Kidney (tissue), 14 donors: ENCODE results near the gene ABTB1. TPM values are rescaled to one million over a fixed set of nuclear protein-coding genes. Genes with fewer than 3 reads are reported as not detected.
A peak's percentile ranks its signal among the peaks of the same experiment; 100 is the strongest.

Experiments used
- DNase-seq, 5 donors: peaks; one replicate each; pipeline ENCODE4 v3.0.0-alpha.2; 2013 to 2020
- FAIRE-seq: peaks from 2 replicates; lab custom pipeline; 2012; peaks lifted over from hg19 to GRCh38; lab: Jason Lieb, UNC
- H3K27ac ChIP-seq, 2 donors: one replicate each; pipeline ENCODE4 v1.7.0; 2013; ENCODE audit warnings: low read depth in 2 of 2, low read length in 2 of 2, inconsistent platforms in 1 of 2
- H3K27me3 ChIP-seq: one replicate; pipeline ENCODE4 v1.7.1; 2013; ENCODE audit warnings: low read length, inconsistent platforms; ENCODE audit not compliant: control insufficient read depth, insufficient read depth
- H3K36me3 ChIP-seq, 3 donors: one replicate each; pipeline versions ENCODE4 v1.7.0 to v1.7.1; 2013; ENCODE audit warnings: low read length in 3 of 3, control low read depth in 1 of 3, inconsistent platforms in 1 of 3; ENCODE audit not compliant: insufficient read depth in 3 of 3, control insufficient read depth in 2 of 3
- H3K4me1 ChIP-seq, 3 donors: one replicate each; pipeline versions ENCODE4 v1.7.0 to v1.7.1; 2013; ENCODE audit warnings: low read length in 3 of 3, inconsistent platforms in 1 of 3, low read depth in 1 of 3; ENCODE audit not compliant: control insufficient read depth in 2 of 3, insufficient read depth in 2 of 3
- H3K4me3 ChIP-seq, 3 donors: one replicate each; pipeline versions ENCODE4 v1.7.0 to v1.8.1; 2013; ENCODE audit warnings: low read length in 3 of 3, control low read depth in 1 of 3, inconsistent platforms in 1 of 3
- H3K9ac ChIP-seq, 3 donors: one replicate each; pipeline versions ENCODE4 v1.7.0 to v1.7.1; 2013; ENCODE audit warnings: low read length in 3 of 3, control low read depth in 1 of 3, inconsistent platforms in 1 of 3
- H3K9me3 ChIP-seq, 3 donors: one replicate each; pipeline versions ENCODE4 v1.7.0 to v1.7.1; 2013; ENCODE audit warnings: low read length in 3 of 3, control low read depth in 1 of 3, inconsistent platforms in 1 of 3; ENCODE audit not compliant: control insufficient read depth in 2 of 3, insufficient read depth in 1 of 3
- intact Hi-C: fragments of 100-400 bp; cut with DNase I; formaldehyde crosslinking; loops from one replicate; pipeline ENCODE4 v1.11.1; 2022
- polyA plus RNA-seq: library from polyadenylated mRNA; stranded (reverse); fragments of 350-450 nt; fragmentation: Illumina TruSeq; extraction: RNeasy Lipid Tissue Mini Kit (QIAGEN cat#74804); gene quantifications from one replicate; pipeline ENCODE4 v1.2.3, GENCODE V29; 2014; ENCODE audit warnings: low read depth, low replicate concordance; ENCODE audit not compliant: insufficient read depth
- total RNA-seq: library from RNA; stranded (reverse); fragmentation: NEBNext Ultra II Directional; extraction: Animal tissue kit (Norgen Biotek cat#: 25700); gene quantifications from one replicate; pipeline ENCODE4 v1.2.1, GENCODE V29; 2021
- TF ChIP-seq, protein P1 (sequence below): IDR thresholded peaks from 3 replicates; pipeline ENCODE4 v1.5.1; 2012; ENCODE audit warnings: mild to moderate bottlenecking, moderate library complexity, borderline replicate concordance; ENCODE audit not compliant: insufficient read depth; ENCODE audit errors: extremely low read depth
- donor health status: control.
- donor health status: control.
- donor health status: control.
- donor health status: control.
- donor health status: control.
- donor health status: DM: yes; HTN: yes; CAD: no.
- donor health status: Normal renal cell carcinoma (clear cell type).

ABTB1 gene
- total and polyA plus RNA-seq, 2 donors from 2014 or later: 29.2 to 43.2 TPM

DNA sequence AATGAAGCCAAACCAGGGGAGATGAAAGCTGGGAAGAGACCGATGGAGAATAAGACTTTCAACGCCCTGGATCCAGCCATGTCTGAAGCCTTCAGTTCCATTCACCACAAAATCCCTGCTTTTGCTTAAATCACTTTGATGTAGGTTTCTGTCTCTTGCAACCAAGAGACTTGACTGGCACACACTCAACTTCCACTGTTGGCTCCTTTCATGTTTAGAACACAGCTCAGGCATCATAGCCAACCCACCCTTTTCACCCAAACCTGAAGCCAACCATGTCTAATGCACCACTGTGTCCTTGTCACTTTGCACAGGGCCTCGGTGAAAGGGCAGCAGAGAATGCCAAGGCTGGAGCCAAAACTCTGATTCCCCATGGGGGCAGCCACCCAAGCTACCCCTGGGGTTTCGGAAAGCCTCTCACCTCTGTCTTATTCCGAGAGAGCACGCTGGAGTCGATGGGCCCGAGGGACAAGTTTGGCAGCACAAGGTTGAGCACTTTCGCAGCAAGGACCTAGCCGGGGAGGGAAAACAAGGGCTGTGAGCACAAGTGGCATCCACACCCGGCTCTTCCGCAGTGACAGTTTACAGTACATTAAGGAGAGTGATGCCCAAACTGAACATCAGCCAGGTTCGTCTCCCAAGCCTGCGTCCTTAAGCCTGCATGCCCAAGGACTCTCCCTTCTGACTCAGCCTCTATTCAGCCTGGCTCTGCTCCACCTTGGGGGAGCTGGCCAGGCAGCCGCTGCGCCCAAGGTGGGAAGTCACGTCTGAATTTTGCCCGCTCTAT is 37.6 kb downstream of the ABTB1 start:
- no peak overlapping the region for H3K27ac ChIP-seq
- H3K4me3 ChIP-seq: no peak overlapping the region
- FAIRE-seq: no peak
- H3K9me3 ChIP-seq: no peaks in the 10 kb centered on the region
- H3K36me3 ChIP-seq: no peaks in the 10 kb centered on the region
- intact Hi-C loops: no loop called here
- no peak overlapping the region for H3K9ac ChIP-seq
- DNase-seq: peak in 2 of 5 donors; percentile 20 to 54
- H3K27me3 ChIP-seq: no peaks in the 10 kb centered on the region
- H3K4me1 ChIP-seq: peaks cover 0 to 5% (median 0%) of the 10 kb centered on the region in 3 donors
- TF ChIP-seq, protein P1, sequence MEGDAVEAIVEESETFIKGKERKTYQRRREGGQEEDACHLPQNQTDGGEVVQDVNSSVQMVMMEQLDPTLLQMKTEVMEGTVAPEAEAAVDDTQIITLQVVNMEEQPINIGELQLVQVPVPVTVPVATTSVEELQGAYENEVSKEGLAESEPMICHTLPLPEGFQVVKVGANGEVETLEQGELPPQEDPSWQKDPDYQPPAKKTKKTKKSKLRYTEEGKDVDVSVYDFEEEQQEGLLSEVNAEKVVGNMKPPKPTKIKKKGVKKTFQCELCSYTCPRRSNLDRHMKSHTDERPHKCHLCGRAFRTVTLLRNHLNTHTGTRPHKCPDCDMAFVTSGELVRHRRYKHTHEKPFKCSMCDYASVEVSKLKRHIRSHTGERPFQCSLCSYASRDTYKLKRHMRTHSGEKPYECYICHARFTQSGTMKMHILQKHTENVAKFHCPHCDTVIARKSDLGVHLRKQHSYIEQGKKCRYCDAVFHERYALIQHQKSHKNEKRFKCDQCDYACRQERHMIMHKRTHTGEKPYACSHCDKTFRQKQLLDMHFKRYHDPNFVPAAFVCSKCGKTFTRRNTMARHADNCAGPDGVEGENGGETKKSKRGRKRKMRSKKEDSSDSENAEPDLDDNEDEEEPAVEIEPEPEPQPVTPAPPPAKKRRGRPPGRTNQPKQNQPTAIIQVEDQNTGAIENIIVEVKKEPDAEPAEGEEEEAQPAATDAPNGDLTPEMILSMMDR: no peak

DNA sequence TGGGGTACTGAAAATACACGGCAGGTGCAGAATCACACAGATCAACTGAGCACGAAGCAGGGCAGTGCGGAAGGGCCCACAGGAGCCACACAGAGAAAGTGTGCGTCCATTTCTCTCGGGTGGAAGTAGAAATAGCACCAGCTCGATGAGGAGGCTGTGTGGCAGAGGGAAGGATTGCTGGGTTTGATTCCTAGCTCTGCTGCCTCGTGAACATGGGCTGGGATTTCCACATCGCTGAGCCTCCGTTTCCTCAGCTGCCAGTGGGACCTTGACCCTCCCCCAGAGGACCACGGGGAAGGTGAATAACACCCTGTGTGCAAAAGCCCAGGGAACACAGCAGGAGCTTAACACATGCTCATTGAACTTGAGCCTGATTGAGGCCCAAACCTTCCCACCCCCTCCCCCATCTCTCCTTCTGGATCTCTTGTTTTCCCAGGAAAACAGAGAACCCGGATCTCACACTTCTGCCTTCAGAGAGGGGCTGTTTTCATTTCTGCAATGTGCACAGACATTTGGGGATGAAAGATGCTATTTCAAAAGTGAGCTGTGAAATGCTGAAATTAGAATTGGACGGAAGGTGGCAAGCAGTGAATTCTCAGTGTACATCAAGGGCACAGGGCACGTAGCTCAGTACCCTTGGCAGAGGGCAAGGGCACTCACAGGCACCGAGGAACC is 38.4 kb downstream of the ABTB1 start:
- no peak for FAIRE-seq
- Histone ChIP-seq H3K27me3 (no peaks in the 10 kb centered on the region), H3K4me1 (peaks cover 0 to 5% (median 0%) of the 10 kb centered on the region in 3 donors), H3K4me3 (no peak overlapping the region), H3K27ac (no peak overlapping the region), H3K9ac (no peak overlapping the region), H3K36me3 (no peaks in the 10 kb centered on the region), H3K9me3 (no peaks in the 10 kb centered on the region)
- peak in 1 of 5 donors; percentile 15 for DNase-seq
- TF ChIP-seq, protein P1: no peak
- intact Hi-C loops: no loop called here

DNA sequence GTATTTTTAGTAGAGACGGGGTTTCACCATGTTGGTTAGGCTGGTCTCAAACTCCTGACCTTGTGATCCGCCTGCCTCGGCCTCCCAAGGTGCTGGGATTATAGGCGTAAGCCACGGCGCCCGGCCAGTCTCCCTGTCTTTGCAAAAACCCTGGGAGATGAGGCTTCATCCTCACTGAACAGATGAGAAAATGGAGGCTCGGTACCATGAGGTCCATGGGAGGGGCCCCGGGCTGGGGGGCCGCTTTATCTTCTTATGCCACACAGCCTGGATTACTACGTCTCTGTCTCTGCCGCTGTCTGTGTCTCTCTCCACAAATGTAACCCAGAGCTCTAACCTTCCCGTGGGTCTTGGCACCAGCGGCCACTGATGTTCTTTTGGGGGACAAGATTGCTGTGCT is 39.1 kb downstream of the ABTB1 start:
- no peak for FAIRE-seq
- H3K4me3 ChIP-seq: no peak overlapping the region
- H3K36me3 ChIP-seq: no peaks in the 10 kb centered on the region
- no peaks in the 10 kb centered on the region for H3K9me3 ChIP-seq
- DNase-seq: peak in 1 of 5 donors; percentile 15
- TF ChIP-seq, protein P1: no peak
- no peaks in the 10 kb centered on the region for H3K27me3 ChIP-seq
- H3K27ac ChIP-seq: no peak overlapping the region
- intact Hi-C loops: no loop called here
- no peak overlapping the region for H3K9ac ChIP-seq
- H3K4me1 ChIP-seq: peaks cover 0 to 5% (median 0%) of the 10 kb centered on the region in 3 donors
